ENCODE results near the gene MANSC1. TPM values are rescaled to one million over a fixed set of nuclear protein-coding genes. Genes with fewer than 3 reads are reported as not detected.

MANSC1 gene
- total and polyA plus RNA-seq, 9 of the 15 experiments (the other 6 are each of a cell fraction or from before 2014, with no cell fraction given), result 0.76 to 8.6 (median 3.1) TPM

DNA sequence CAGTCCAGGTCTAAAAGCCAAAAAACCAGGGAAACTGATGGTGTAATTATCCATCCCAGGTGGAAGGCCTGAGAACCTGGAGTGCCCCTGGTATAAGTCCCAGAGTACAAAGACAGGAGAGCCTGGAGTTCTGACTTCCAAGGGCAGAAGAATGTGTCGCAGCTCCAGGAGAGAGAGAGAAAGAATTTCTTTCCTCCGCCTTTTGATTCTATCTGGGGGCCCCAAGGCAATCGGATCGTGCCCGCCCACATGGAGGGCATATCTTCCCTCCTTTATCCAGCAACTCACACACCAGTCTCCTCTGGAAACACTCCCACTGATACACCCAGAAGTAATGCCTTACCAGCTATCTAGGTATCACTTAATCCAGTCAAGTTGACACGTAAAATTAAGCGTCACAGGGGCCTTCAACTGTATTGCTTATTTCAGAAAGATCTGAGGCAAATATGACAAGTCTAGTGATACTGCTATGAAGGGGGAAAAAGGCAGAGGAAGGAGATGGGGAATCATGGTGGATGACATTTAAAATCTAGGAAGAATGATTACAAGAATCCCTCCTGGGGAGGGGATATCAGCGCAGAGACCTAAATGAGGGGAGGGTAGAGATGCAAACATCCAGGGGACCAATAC is 52.7 kb downstream of the MANSC1 start (continued):
- TF ChIP-seq, protein P1, sequence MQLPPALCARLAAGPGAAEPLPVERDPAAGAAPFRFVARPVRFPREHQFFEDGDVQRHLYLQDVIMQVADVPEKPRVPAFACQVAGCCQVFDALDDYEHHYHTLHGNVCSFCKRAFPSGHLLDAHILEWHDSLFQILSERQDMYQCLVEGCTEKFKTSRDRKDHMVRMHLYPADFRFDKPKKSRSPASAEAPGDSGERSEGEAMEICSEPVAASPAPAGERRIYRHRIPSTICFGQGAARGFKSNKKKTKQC (CRISPR knock-in tag; IDR thresholded peaks at IDR 0.05), result no peak
- TF ChIP-seq SREBF1 (IDR thresholded peaks at IDR 0.05; ENCODE audit: borderline replicate concordance, low read depth, low read length) (no peak), GATA2 (CRISPR knock-in tag; IDR thresholded peaks at IDR 0.05) (no peak), MAFF (IDR thresholded peaks at IDR 0.05; ENCODE audit: low read length) (no peak), E2F8 (IDR thresholded peaks at IDR 0.05; ENCODE audit: low read depth, partially characterized antibody) (no peak), NFRKB (IDR thresholded peaks at IDR 0.05; ENCODE audit: low read depth) (no peak), MXI1 (IDR thresholded peaks at IDR 0.05; ENCODE audit: low read depth, low read length) (no peak), RAD21 (CRISPR knock-in tag; conservative IDR thresholded peaks at IDR 0.05 in 1 of 2, IDR thresholded peaks at IDR 0.05 in 1 of 2) (no peak)
- TF ChIP-seq, protein P2, sequence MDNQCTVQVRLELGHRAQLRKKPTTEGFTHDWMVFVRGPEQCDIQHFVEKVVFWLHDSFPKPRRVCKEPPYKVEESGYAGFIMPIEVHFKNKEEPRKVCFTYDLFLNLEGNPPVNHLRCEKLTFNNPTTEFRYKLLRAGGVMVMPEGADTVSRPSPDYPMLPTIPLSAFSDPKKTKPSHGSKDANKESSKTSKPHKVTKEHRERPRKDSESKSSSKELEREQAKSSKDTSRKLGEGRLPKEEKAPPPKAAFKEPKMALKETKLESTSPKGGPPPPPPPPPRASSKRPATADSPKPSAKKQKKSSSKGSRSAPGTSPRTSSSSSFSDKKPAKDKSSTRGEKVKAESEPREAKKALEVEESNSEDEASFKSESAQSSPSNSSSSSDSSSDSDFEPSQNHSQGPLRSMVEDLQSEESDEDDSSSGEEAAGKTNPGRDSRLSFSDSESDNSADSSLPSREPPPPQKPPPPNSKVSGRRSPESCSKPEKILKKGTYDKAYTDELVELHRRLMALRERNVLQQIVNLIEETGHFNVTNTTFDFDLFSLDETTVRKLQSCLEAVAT (IDR thresholded peaks at IDR 0.05), result no peak

Measured in K562 (cell line).